ENCODE results near the gene GPR27.
A peak's percentile ranks its signal among the peaks of the same experiment; 100 is the strongest.

GPR27 gene

DNA sequence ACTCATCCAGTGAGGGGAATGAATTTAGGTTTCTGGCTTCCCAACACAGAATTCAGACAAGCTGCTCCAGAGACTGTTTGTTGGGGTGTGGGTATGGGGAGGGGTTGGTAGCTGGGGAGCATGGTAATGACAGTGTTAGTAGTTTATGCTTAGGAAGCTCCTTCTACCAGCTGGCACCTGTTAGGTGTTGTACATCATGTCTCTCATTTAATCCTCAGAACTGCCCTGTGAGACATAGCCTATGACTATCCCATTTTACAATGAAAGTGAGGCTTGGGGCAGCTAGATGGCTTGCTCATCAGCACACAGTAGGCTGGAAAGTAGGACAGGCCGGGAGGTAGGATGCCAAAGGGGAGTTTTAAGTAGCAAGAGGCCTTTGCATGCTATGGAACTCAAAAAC is 31.0 kb upstream of the GPR27 start:
- H3K9ac ChIP-seq (ENCODE audit: low read length): no peak overlapping the region
- no peak overlapping the region for H3K27ac ChIP-seq (ENCODE audit: low read depth, low read length)
- H3K4me1 ChIP-seq (ENCODE audit: control insufficient read depth, insufficient read depth, low read length): no peaks in the 10 kb centered on the region
- H3K36me3 ChIP-seq (ENCODE audit: control insufficient read depth, insufficient read depth, low read length): no peaks in the 10 kb centered on the region
- H3K27me3 ChIP-seq (ENCODE audit: control insufficient read depth, insufficient read depth, low read length): no peaks in the 10 kb centered on the region
- H3K4me3 ChIP-seq (ENCODE audit: low read length): no peak overlapping the region

DNA sequence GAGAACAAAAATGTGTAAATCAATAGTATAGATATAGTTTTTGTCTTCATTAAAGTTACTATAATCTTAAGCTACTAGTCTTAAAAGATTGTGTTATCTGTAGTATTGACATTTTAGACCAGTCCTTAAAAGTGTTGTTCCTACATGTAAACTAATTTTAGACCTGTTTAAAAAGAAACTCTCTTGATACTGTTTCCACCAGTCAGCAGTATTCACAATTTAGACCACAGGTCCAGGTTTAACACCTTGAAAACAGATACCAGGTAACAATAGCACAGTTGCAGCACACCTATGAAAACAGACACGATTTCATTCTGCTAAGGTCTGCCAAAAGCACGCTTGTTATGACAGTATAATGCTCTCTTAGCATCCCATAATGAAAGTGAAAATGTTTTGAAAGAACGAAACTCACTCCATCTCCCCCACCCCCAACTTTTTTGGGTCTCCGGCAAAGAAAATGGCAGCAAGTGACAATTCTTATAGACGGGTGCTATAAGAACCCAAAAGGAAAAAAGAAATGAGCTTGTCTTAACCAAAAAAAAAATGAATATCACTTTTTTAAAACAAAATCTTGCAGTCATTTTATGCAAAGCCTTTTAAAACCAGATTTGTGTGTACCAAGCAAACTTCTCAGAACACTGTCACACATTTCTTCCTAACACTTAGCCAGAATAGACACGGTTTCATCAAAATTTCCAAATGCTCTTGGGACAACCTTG is 30.0 kb upstream of the GPR27 start:
- no peaks in the 10 kb centered on the region for H3K36me3 ChIP-seq (ENCODE audit: control insufficient read depth, insufficient read depth, low read length)
- H3K27me3 ChIP-seq (ENCODE audit: control insufficient read depth, insufficient read depth, low read length): no peaks in the 10 kb centered on the region
- no peak overlapping the region for H3K27ac ChIP-seq (ENCODE audit: low read depth, low read length)
- H3K4me3 ChIP-seq (ENCODE audit: low read length): peak overlapping the region; percentile 87
- H3K9ac ChIP-seq (ENCODE audit: low read length): no peak overlapping the region
- H3K4me1 ChIP-seq (ENCODE audit: control insufficient read depth, insufficient read depth, low read length): no peaks in the 10 kb centered on the region

DNA sequence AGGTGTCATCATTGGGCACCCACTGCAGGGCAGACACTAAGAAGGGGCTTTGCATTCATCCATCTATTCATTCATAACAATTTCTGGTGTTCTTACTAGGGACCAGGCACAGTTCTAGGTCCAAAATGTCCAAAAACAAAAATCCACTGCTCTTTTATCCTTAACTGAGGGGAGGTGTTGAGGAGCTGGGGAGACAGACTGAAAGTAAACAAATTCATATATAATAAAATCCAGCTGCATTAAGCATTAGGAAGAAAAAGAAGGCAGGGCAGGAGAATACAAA is 29.5 kb upstream of the GPR27 start:
- Histone ChIP-seq H3K4me1 (ENCODE audit: control insufficient read depth, insufficient read depth, low read length) (no peaks in the 10 kb centered on the region), H3K27ac (ENCODE audit: low read depth, low read length) (no peak overlapping the region), H3K27me3 (ENCODE audit: control insufficient read depth, insufficient read depth, low read length) (no peaks in the 10 kb centered on the region), H3K4me3 (ENCODE audit: low read length) (peak overlapping the region; percentile 87), H3K9ac (ENCODE audit: low read length) (peak overlapping the region; percentile 51), H3K36me3 (ENCODE audit: control insufficient read depth, insufficient read depth, low read length) (no peaks in the 10 kb centered on the region)

DNA sequence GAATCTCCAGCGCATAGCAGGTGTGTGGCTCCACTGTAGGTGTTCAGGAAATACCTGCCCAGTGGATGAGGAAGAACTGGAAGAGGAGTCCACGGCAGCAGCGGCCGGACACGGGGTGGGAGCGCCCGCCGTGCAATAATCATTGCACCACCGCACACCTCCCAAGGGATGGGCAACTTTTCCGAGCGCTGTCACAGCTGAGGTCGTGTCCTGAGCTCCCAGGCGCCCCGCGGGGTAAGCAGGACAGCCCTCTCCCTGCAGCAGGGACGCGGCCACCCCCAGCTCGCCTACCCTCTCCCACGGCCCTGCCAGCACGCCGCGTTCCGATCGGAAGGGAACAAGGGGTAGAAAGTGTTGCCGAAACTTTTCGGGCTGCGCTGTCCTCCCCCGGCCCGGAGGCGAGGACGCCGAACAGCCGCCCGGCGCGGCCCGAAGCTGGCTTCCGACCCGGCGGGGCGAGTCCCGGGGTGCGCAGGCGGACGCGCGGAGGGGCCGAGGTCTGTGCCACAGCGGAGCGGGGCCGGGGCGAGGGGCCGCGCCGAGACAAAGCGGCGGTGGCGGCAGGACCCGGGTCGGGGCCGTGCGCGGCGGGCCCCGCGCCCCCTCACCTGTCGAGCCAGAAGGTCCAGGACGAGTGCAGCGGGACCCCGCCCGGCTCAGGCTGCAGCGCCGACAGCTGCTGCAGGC is 28.9 kb upstream of the GPR27 start:
- Histone ChIP-seq H3K4me3 (ENCODE audit: low read length) (peak overlapping the region; percentile 87), H3K9ac (ENCODE audit: low read length) (peak overlapping the region; percentile 51), H3K27me3 (ENCODE audit: control insufficient read depth, insufficient read depth, low read length) (no peaks in the 10 kb centered on the region), H3K27ac (ENCODE audit: low read depth, low read length) (peak overlapping the region; percentile 27), H3K4me1 (ENCODE audit: control insufficient read depth, insufficient read depth, low read length) (no peaks in the 10 kb centered on the region), H3K36me3 (ENCODE audit: control insufficient read depth, insufficient read depth, low read length) (no peaks in the 10 kb centered on the region)

DNA sequence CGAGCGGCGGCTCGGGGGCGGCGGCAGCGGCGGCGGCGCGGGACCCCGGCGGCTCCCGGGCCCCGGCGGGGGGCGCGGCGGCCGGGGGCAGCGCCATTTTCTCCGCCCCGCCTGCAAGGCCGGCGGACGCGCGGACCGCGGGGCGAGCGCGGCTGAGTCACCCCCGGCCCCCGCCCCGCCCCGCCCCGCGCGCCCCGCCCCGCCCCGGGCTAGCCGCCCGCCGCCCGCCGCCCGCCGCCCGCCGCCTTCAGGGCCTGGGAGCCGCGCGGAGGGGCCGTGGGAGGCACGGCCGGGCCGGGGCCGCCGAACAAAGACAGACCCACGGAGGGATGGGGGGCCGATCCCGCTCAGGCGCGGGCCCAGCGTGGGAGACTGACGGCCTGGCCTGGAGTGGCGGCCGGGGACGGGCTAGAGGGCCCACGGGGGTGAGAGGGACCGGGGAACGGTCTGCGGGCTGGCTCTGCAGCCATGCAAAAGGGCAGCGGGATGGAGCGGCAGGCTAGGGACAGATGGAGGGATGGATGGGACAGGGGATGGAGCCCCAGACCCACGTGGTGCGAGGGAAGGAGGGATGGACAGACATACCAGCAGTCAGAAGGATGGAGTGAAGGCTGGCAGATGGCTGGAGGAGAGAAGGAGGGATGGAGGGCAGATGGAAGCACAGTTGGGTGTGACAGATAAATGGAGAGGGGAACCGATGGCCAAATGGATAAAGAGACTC is 28.2 kb upstream of the GPR27 start, which contains the start of gene EIF4E3:
TSS of gene EIF4E3 (minus strand) at position 132 of the 721 bp plus-strand sequence. CDS start at position 97, 35 bp downstream.
- Histone ChIP-seq H3K36me3 (ENCODE audit: control insufficient read depth, insufficient read depth, low read length) (no peaks in the 10 kb centered on the region), H3K9ac (ENCODE audit: low read length) (peak within 1 kb of the TSS; percentile 51)

DNA sequence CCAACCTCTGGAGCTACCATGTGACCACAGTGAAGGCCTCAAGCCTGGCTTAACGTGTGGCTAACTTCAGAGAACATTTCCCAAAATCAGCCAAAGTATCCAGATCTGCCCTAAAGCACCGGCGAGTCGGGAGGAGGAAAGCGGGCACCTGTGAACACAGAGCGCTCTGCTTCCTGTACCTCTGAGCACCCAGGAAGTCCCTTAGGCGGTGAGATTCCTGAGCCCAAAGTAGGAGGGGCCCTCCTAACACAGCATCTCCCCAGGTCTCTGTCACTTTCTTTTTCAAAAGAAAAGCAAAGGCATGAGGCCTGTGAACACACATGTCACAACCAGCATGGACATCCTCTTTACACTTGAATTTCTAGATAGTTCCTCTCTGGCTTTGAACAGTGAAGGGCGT is 27.5 kb upstream of the GPR27 start:
- Histone ChIP-seq H3K4me1 (ENCODE audit: control insufficient read depth, insufficient read depth, low read length) (no peaks in the 10 kb centered on the region), H3K9ac (ENCODE audit: low read length) (no peak overlapping the region), H3K4me3 (ENCODE audit: low read length) (peak overlapping the region; percentile 69), H3K27me3 (ENCODE audit: control insufficient read depth, insufficient read depth, low read length) (no peaks in the 10 kb centered on the region), H3K27ac (ENCODE audit: low read depth, low read length) (no peak overlapping the region), H3K36me3 (ENCODE audit: control insufficient read depth, insufficient read depth, low read length) (no peaks in the 10 kb centered on the region)

More for the DNA sequence above, 28.2 kb upstream of the GPR27 start, which contains the start of gene EIF4E3:
- Histone ChIP-seq H3K27ac (ENCODE audit: low read depth, low read length) (peak within 1 kb of the TSS; percentile 52), H3K4me3 (ENCODE audit: low read length) (peak within 1 kb of the TSS; percentile 87), H3K4me1 (ENCODE audit: control insufficient read depth, insufficient read depth, low read length) (no peaks in the 10 kb centered on the region), H3K27me3 (ENCODE audit: control insufficient read depth, insufficient read depth, low read length) (no peaks in the 10 kb centered on the region)

DNA sequence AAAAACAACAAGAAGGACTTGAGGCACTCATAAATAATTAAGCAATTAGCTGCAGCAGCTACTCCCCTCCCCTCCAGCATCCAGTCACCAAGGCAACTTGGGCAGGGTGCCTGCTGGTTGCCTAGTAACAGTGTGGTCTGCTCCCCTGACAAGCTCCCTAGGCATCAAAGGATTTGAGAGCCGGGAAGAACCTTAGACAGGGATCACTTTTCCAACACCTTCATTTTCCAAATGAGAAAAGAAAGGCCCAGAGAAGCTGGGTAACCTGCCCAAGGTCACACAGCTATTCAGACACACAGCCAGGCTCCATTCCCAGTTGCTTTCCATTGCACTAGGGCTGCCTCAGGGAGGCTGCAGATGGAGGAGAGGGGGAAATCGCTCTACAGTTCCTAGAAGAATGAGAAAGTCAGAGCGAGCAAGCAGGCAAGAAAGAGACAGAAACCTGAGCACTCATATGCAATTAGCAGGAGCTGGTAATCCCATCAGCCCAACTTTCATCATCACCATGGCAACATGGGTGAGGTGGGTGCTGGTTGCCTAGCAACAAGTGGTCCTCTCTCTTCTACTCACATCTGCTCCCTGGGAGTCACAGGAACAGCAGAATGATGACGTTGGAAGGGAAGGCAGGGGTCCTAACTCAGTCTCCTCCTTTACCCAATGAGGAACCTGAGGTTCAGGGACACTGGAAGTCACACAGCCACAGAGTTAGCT is 24.9 kb upstream of the GPR27 start:
- H3K9ac ChIP-seq (ENCODE audit: low read length): no peak overlapping the region
- no peaks in the 10 kb centered on the region for H3K4me1 ChIP-seq (ENCODE audit: control insufficient read depth, insufficient read depth, low read length)
- H3K27me3 ChIP-seq (ENCODE audit: control insufficient read depth, insufficient read depth, low read length): no peaks in the 10 kb centered on the region
- no peak overlapping the region for H3K4me3 ChIP-seq (ENCODE audit: low read length)
- H3K27ac ChIP-seq (ENCODE audit: low read depth, low read length): no peak overlapping the region
- H3K36me3 ChIP-seq (ENCODE audit: control insufficient read depth, insufficient read depth, low read length): no peaks in the 10 kb centered on the region

DNA sequence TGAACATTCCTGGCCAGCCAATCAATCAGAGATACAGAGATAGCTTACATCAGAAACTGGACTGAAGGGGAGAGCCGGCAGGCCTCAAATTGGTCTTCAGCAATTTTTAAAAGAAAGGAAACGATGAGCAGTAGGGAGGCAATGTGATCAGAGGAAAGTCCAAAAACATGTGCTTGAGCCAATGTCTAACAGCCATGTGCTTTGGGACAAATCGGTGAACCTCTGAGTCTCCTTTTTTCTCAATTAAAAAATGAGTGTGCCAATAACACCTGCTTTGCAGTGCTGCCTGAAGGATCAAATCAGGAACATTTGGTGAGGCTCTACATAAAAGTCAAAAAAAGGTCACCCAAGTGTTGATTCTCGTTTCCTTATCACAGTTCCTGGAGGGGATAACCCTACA is 21.0 kb upstream of the GPR27 start:
- H3K9ac ChIP-seq (ENCODE audit: low read length): no peak overlapping the region
- H3K27ac ChIP-seq (ENCODE audit: low read depth, low read length): no peak overlapping the region
- H3K4me3 ChIP-seq (ENCODE audit: low read length): no peak overlapping the region
- no peaks in the 10 kb centered on the region for H3K36me3 ChIP-seq (ENCODE audit: control insufficient read depth, insufficient read depth, low read length)
- no peaks in the 10 kb centered on the region for H3K4me1 ChIP-seq (ENCODE audit: control insufficient read depth, insufficient read depth, low read length)
- no peaks in the 10 kb centered on the region for H3K27me3 ChIP-seq (ENCODE audit: control insufficient read depth, insufficient read depth, low read length)

DNA sequence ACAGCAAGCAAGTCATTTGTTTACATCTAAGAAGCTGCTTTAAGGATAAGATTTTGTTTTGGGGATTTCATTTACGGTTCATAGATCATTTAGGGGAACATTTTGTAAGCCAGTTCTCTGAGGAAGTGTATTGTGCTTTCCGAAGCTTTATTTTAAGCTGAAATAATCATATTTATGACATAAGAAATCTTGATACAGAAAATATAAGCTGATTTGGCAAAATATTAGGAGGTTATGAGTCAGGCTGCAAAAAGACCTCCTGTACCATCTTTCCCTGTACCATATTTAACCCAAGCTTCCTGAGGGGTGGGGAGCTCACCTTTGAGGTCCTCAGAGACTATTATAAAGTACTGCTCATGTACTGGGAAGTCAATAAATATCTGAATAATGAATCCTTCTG is 20.3 kb upstream of the GPR27 start:
- Histone ChIP-seq H3K36me3 (ENCODE audit: control insufficient read depth, insufficient read depth, low read length) (no peaks in the 10 kb centered on the region), H3K9ac (ENCODE audit: low read length) (no peak overlapping the region), H3K4me3 (ENCODE audit: low read length) (no peak overlapping the region), H3K4me1 (ENCODE audit: control insufficient read depth, insufficient read depth, low read length) (no peaks in the 10 kb centered on the region), H3K27me3 (ENCODE audit: control insufficient read depth, insufficient read depth, low read length) (no peaks in the 10 kb centered on the region), H3K27ac (ENCODE audit: low read depth, low read length) (no peak overlapping the region)

DNA sequence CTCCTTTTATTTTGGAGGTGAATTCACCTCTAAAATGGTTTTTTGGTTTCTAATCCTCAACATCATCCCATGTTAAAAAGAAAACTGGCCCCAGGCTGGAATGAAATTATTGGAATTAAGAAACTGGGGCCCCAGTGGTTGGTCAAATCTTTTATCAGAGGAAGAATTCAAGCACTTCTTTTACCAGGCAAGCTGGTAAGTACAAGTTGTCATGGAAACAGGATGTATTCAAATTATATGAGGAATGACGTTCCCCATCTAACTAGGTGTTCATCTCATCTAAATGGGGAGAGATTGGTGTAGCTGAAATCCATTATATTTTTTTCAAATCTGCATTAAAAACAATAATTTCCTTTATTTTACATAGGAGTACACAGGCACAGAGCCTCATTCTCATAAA is 18.8 kb upstream of the GPR27 start:
- no peak overlapping the region for H3K9ac ChIP-seq (ENCODE audit: low read length)
- no peaks in the 10 kb centered on the region for H3K36me3 ChIP-seq (ENCODE audit: control insufficient read depth, insufficient read depth, low read length)
- H3K4me3 ChIP-seq (ENCODE audit: low read length): no peak overlapping the region
- no peaks in the 10 kb centered on the region for H3K27me3 ChIP-seq (ENCODE audit: control insufficient read depth, insufficient read depth, low read length)
- no peak overlapping the region for H3K27ac ChIP-seq (ENCODE audit: low read depth, low read length)
- no peaks in the 10 kb centered on the region for H3K4me1 ChIP-seq (ENCODE audit: control insufficient read depth, insufficient read depth, low read length)

DNA sequence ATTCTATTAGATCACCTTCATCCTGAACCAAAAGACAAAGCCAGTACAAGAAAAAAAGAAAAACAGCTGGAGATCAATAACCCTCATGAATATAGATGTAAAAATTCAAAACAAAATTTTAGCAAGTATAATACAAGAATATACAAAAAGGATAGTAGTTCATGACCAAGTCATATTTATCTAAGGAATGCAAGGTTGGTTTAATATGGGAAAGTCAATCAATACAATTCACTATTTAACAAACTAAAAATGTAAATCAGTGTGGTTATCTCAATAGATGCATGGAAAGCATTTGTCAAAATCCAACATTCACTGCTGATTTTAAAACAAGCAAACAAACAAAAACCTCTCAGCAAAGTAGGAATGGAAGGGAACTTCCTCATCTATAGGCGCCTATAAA is 11.0 kb upstream of the GPR27 start:
- no peak overlapping the region for H3K27ac ChIP-seq (ENCODE audit: low read depth, low read length)

DNA sequence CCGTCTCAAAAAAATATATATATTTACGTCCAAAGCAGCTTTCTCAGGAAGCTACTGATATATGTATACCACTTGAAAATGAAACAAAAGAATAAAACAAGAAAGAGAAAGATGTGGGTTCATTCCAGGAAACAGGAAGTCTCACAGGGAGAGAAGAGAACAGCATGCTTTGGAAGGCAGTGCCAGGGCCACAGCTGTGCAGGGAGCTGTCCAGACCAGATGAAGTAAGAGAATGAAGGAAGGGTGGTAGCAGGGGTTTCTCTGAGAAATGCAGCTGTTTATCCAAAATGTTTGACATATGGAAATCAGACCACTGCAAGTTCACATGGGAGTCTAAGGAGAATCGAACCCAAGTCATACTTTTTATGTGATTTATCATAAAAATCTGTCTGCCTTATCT is 8.9 kb upstream of the GPR27 start:
- no peak overlapping the region for H3K4me3 ChIP-seq (ENCODE audit: low read length)

More for the DNA sequence above, 11.0 kb upstream of the GPR27 start:
- H3K27me3 ChIP-seq (ENCODE audit: control insufficient read depth, insufficient read depth, low read length): no peaks in the 10 kb centered on the region
- H3K9ac ChIP-seq (ENCODE audit: low read length): no peak overlapping the region
- H3K4me3 ChIP-seq (ENCODE audit: low read length): no peak overlapping the region
- H3K4me1 ChIP-seq (ENCODE audit: control insufficient read depth, insufficient read depth, low read length): no peaks in the 10 kb centered on the region
- H3K36me3 ChIP-seq (ENCODE audit: control insufficient read depth, insufficient read depth, low read length): no peaks in the 10 kb centered on the region

More for the DNA sequence above, 8.9 kb upstream of the GPR27 start:
- Histone ChIP-seq H3K36me3 (ENCODE audit: control insufficient read depth, insufficient read depth, low read length) (no peaks in the 10 kb centered on the region), H3K9ac (ENCODE audit: low read length) (no peak overlapping the region), H3K27me3 (ENCODE audit: control insufficient read depth, insufficient read depth, low read length) (no peaks in the 10 kb centered on the region), H3K4me1 (ENCODE audit: control insufficient read depth, insufficient read depth, low read length) (no peaks in the 10 kb centered on the region), H3K27ac (ENCODE audit: low read depth, low read length) (no peak overlapping the region)
